Left ventricle myocardium inferior (tissue), 1 donor: ENCODE results near the gene MAPK1. TPM values are rescaled to one million over a fixed set of nuclear protein-coding genes. Genes with fewer than 3 reads are reported as not detected.
A peak's percentile ranks its signal among the peaks of the same experiment; 100 is the strongest.
"Not testable (repeated sequence)": the region's sequence is repeated elsewhere in the genome, so short reads cannot be mapped to it uniquely, and the experiment has no call there.

Experiments used
- DNase-seq: peaks from one replicate; pipeline ENCODE4 v3.0.0-alpha.2; 2020
- H3K27ac ChIP-seq: fragments of 200-600 bp; replicated peaks from 2 replicates; pipeline ENCODE4 v1.8.0; 2021
- H3K27me3 ChIP-seq: fragments of 200-600 bp; 2 replicates; pipeline ENCODE4 v1.8.0; 2021; ENCODE audit warnings: low read depth
- H3K36me3 ChIP-seq: fragments of 200-600 bp; 2 replicates; pipeline ENCODE4 v1.8.0; 2021
- H3K4me1 ChIP-seq: fragments of 200-600 bp; 2 replicates; pipeline ENCODE4 v1.8.0; 2021
- H3K4me3 ChIP-seq: fragments of 200-600 bp; 2 replicates; pipeline ENCODE4 v1.8.0; 2021; ENCODE audit warnings: mild to moderate bottlenecking, moderate library complexity
- H3K9me3 ChIP-seq: fragments of 200-600 bp; replicated peaks from 2 replicates; pipeline ENCODE4 v1.8.0; 2021
- CTCF ChIP-seq: fragments of 200-600 bp; IDR thresholded peaks from 2 replicates; pipeline ENCODE4 v1.8.0; 2021; ENCODE audit warnings: antibody characterized with exemption, mild to moderate bottlenecking, borderline replicate concordance
- intact Hi-C: fragments of 100-400 bp; cut with micrococcal nuclease; formaldehyde crosslinking; loops from one replicate; pipeline ENCODE4 v1.11.0; 2022
- total RNA-seq: library from RNA; stranded (reverse); fragmentation: NEBNext Ultra II Directional; extraction: Animal tissue kit (Norgen Biotek cat#: 25700); gene quantifications from one replicate; pipeline ENCODE4 v1.2.1, GENCODE V29; 2021
- donor health status: DM: no; HTN: yes; CAD: no; lungs with severe emphysema.

The MAPK1 gene
- total RNA-seq, 1 donor from 2014 or later: 91.7 TPM

- H3K27ac ChIP-seq: no peak overlapping the region
- H3K36me3 ChIP-seq: no peaks in the 10 kb centered on the region
- H3K4me3 ChIP-seq: no peak overlapping the region
- TF ChIP-seq CTCF: no peak
- H3K27me3 ChIP-seq: no peaks in the 10 kb centered on the region
- no peaks in the 10 kb centered on the region for H3K9me3 ChIP-seq
- no peak for DNase-seq
- intact Hi-C loops: no loop called here
- H3K4me1 ChIP-seq: peaks cover 91% of the 10 kb centered on the region
These were observed 39.7 kb downstream of the MAPK1 start for GRCh38 chr22:21827628-21828267.

GRCh38 chr22:21826204-21826603, 41.2 kb downstream of the MAPK1 start:
- Histone ChIP-seq H3K36me3 (no peaks in the 10 kb centered on the region), H3K27ac (no peak overlapping the region), H3K4me1 (peaks cover 88% of the 10 kb centered on the region), H3K9me3 (no peaks in the 10 kb centered on the region), H3K4me3 (no peak overlapping the region), H3K27me3 (no peaks in the 10 kb centered on the region)
- no peak for TF ChIP-seq CTCF
- intact Hi-C loops: no loop called here
- DNase-seq: no peak

- intact Hi-C loops, H3K9me3 ChIP-seq, H3K27ac ChIP-seq, DNase-seq, H3K36me3 ChIP-seq, H3K4me3 ChIP-seq, H3K27me3 ChIP-seq: not testable (repeated sequence)
- H3K4me1 ChIP-seq: peaks cover 81% of the 10 kb centered on the region
These were observed 42.5 kb downstream of the MAPK1 start for GRCh38 chr22:21824962-21825361.

- intact Hi-C loops: no loop called here
- H3K4me1 ChIP-seq: peaks cover 81% of the 10 kb centered on the region
- H3K27ac ChIP-seq: peak overlapping the region; percentile 9
- no peaks in the 10 kb centered on the region for H3K9me3 ChIP-seq
- H3K36me3 ChIP-seq: no peaks in the 10 kb centered on the region
- H3K4me3 ChIP-seq: no peak overlapping the region
- no peaks in the 10 kb centered on the region for H3K27me3 ChIP-seq
- DNase-seq: no peak
- no peak for TF ChIP-seq CTCF
These were observed 43.0 kb downstream of the MAPK1 start for GRCh38 chr22:21824445-21824912.

DNA sequence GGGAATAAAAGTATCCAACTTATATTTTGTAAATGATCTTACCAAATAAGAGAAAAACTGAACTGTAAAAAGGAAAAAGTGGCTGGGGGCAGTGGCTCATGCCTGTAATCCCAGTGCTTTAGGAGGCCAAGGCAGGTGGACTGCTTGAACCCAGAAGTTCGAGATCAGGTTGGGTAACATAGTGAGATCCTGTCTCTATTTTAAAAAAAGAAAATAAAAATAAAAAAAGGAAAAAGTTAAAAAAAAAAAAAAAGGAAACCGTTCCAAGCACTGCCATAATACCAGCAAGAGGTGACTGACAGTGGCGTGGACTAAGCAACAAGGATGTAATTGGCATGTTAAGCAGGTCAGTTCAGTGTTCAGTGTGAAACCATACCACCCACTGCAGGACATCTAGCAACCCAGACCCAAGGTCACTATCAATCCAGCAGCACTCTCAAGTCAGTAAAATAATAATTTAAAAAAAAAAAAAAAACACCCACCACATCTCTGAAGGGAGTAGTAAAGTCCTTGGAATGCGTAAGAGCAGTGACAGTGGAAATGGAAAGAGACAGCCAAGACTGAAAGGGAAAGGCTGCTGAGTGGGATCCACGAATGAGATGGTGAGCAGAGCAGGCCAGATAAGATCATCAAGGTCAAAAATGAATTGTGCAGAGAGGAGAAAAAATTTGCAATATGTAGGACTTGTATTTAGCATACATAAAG, 43.6 kb downstream of the MAPK1 start:
- no peak overlapping the region for H3K4me3 ChIP-seq
- no peak for TF ChIP-seq CTCF
- no peaks in the 10 kb centered on the region for H3K36me3 ChIP-seq
- H3K4me1 ChIP-seq: peaks cover 85% of the 10 kb centered on the region
- H3K27me3 ChIP-seq: no peaks in the 10 kb centered on the region
- intact Hi-C loops: no loop called here
- no peaks in the 10 kb centered on the region for H3K9me3 ChIP-seq
- H3K27ac ChIP-seq: peak overlapping the region; percentile 9
- no peak for DNase-seq

GRCh38 chr22:21819183-21819770, 48.2 kb downstream of the MAPK1 start:
- Histone ChIP-seq H3K27ac (peak overlapping the region; percentile 25), H3K4me3 (no peak overlapping the region), H3K9me3 (no peaks in the 10 kb centered on the region), H3K4me1 (peaks cover 80% of the 10 kb centered on the region), H3K27me3 (no peaks in the 10 kb centered on the region), H3K36me3 (no peaks in the 10 kb centered on the region)
- no peak for DNase-seq
- no peak for TF ChIP-seq CTCF
- intact Hi-C loops: no loop called here
